HG02870 (cell line): Measurements from ENCODE around the gene REEP3.
"Not testable (repeated sequence)": the region's sequence is repeated elsewhere in the genome, so short reads cannot be mapped to it uniquely, and the experiment has no call there.

Source experiments
- ATAC-seq: cut with Tn5 transposase; IDR thresholded peaks from one replicate; pipeline ENCODE4 v1.9.1; 2021; ENCODE audit warnings: mild to moderate bottlenecking, moderate library complexity; ENCODE audit not compliant: unreplicated experiment

Gene REEP3

DNA sequence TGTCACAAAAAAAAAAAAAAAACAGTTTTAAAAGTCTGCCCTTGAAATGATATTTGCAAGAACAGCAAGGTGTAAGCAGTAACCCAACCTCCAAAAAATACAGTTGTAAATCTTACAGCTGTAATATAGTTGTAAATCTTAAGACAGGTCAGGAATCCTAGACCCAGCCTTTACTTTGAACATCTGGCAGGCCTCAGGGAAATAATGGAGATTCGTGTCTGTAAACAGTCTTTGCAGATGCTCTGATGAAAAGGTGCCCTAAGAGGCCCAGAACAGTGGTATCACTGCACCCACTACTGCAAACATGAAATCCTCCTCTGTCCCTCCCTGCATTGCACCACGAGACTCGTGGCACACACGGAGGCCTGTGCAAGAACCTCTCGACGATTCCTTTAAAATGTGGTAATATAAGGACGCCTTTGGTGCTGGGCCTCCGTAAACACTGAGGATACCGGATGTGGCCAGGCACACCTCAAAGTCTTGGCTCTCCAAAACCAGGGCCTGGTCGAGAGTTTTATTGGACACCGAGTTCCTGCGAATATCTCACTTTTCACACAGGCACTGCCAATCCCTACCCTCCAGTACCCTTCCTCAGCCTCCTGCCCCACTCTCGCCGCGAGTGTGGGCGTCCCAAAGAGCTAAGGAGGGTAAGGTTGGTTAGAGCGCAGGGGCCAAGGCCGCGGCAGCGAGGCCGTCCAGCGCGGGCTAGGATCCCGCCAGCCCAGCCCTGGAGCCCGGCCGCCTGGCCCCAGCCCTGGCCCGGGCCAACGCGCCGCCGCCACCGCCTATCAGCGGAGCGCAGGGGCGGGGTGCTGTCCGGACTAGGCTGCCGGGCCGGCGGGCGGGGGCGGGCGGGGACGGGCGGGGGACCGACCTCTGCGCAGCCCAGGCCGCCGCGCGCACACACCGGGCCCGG lies at the start of gene REEP3:
TSS of gene REEP3 (plus strand) at position 902 of the 916 bp plus-strand sequence. CDS start 145 bp downstream, outside the sequence.
- peak; percentile 59 for ATAC-seq

GRCh38 chr10:63474488-63474887 lies 46.7 kb upstream of the REEP3 start:
- ATAC-seq: no peak

DNA sequence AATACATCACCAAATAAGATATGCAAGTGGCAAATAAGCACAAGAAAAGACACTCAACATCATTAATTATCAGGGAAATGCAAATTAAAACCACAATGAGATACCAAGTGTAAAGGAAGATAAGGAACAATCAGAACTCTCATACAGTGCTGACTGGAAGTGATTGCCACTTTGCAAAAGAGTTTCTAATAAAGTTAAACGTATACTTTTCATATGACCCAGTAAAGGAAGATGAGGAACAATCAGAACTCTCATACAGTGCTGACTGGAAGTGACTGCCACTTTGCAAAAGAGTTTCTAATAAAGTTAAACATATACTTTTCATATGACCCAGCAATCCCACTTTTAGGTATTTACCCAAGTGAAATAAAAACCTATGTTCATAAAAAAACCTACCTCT lies 43.3 kb upstream of the REEP3 start:
- ATAC-seq: no peak

DNA sequence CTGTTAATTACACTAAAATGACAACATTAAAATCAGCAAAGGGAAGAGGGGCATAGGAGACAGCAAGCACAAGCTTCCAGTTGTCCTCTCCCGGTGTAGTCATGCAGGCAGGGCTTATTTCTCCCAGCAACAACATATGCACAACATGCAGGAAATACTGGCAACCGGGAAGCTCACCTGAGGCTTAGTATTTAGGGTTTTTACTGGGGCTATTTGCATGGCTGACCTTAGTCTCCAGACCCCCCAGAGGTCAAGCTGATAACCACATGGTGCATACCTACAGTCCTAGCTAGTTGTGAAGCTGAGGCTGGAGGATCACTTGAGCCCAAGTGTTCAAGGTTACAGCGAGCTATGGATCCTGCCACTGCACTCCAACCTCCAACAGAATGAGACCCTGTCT lies 42.6 kb upstream of the REEP3 start:
- no peak for ATAC-seq

GRCh38 chr10:63480237-63480636 lies 41.0 kb upstream of the REEP3 start:
- ATAC-seq: no peak

- no peak for ATAC-seq
These were observed 39.3 kb upstream of the REEP3 start for GRCh38 chr10:63481815-63482421.

DNA sequence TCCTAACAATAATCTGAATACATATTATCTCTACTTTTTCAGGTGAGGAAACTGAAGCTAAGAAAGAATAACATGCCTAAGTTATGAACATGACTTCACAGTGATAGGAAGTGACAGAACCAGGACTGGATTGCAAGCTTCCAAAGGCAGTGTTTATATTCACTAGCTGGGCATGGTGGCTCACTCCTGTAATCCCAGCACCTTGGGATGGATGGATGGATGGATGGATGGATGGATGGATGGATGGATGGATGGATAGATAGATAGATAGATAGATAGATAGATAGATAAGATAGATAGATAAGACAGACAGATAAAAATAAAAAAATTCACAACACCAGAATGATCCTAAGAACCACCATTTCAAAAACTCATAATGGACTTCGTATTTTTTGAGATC lies 37.2 kb upstream of the REEP3 start:
- no peak for ATAC-seq

- ATAC-seq: no peak
These were observed 33.2 kb upstream of the REEP3 start for GRCh38 chr10:63487990-63488389.

GRCh38 chr10:63489838-63490237 lies 31.4 kb upstream of the REEP3 start:
- no peak for ATAC-seq

GRCh38 chr10:63491588-63492316 lies 29.4 kb upstream of the REEP3 start:
- no peak for ATAC-seq

GRCh38 chr10:63492317-63492690 lies 28.9 kb upstream of the REEP3 start:
- ATAC-seq: not testable (repeated sequence)

DNA sequence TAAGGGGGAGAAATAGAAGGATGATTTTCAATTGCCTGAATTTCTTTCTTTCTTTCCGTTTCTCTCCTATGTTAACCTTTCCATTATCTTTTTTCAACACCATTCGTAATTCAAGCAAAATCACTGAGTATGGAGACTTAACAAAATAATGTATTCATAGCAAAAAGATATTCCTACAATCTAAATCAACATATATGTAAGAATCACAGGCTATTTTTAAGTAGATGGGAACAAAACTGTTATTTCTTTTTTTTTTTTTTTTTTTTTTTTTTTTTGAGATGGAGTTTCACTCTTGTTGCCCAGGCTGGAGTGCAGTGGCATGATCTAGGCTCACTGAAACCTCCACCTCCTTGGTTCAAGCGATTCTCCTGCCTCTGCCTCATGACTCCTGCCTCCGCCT lies 28.2 kb upstream of the REEP3 start:
- ATAC-seq: no peak

GRCh38 chr10:63494951-63495350 lies 26.2 kb upstream of the REEP3 start:
- ATAC-seq: no peak

DNA sequence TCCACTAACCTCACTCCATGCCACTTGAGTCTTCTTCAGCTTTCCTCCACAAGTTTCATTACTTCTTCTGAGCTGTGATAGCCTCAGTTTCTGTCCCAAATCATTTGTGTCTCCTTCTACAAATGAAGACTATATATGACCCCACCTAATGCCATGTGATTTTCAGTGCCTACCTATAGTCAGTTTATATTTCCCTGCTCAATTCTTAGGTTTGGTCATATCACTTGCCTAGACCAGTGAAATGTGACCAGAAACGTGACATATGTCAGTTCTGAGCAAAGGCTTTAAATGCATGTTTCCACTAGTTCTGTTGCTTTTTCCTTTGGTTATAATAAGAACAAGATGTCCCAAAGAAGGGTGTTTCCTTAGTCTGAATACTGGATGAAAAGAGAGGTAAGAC lies 24.6 kb upstream of the REEP3 start:
- no peak for ATAC-seq

DNA sequence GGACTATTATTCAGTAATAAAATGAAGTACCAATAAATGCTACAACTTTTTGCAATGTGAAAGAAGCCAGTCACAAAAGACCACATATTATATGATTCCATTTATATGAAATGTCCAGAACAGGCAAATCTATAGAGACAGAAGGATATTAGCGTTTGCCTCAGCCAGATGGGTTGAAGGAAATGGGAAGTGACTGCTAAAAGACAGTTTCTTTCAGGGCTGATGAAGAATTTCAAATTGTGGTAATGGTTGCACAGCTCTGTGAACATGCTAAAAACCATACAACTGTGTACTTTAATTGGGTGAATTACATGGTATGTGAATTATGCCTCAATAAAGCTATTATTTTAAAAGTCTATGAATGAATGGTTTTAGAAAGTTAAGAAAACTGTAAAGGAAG lies 23.9 kb upstream of the REEP3 start:
- no peak for ATAC-seq

DNA sequence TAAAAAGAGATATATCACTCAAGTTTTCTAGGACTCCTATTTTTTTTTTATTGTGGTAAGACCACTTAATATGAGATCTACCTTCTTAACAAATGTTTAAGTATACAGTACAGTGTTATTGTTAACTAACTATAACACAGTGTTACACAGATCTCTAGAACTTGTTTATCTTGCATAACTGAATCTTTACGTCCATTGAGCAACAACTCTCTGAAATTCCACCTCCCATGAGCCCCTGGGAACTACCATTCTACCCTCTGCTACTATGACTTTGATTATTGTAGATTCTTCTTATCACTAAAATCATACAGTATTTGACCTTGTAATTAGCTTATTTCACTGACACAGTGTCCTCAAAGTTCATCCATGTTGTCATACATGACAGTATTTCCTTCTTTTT lies 22.5 kb upstream of the REEP3 start:
- ATAC-seq: no peak

GRCh38 chr10:63500551-63500950 lies 20.6 kb upstream of the REEP3 start:
- not testable (repeated sequence) for ATAC-seq

DNA sequence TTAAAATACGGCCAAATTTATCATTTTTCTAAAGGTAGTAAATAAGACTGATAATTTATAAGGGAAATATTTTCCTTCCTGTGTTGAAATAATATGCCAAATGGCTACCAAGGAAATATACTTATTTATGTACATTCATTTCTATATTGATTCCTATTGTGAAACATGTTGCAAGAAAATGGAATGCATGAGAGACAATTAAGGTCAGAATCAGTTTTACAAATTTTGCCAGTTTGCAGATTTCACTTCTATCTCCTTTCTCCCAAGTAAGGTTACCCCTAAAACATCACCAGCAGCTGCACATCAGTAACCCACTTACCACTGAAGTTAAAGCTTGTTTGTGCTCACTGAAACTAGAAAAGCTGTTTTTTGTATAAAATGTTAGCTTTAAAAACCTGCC lies 19.2 kb upstream of the REEP3 start:
- no peak for ATAC-seq

GRCh38 chr10:63502832-63503231 lies 18.4 kb upstream of the REEP3 start:
- no peak for ATAC-seq

DNA sequence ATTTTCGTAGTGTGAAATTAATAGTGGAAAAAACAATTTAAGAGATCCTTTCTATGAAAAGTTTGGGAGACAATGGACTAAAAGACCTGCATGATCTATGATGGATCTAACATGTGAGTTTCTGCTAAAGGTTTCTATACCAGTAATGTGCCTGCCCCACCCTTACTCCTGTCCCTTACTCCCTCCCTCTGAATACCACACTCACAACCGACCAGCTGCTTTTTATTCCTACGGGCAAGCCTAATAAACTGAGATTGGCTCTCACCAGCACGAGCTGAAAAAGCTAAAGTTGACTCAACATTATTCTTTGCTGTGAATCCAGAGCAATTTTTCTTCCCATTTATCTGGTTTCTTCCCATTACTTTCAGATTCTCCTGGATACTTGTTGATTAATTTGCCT lies 17.8 kb upstream of the REEP3 start:
- no peak for ATAC-seq

GRCh38 chr10:63504145-63504881 lies 16.9 kb upstream of the REEP3 start:
- no peak for ATAC-seq
